H9 (cell line): ENCODE results near the gene GPC3. TPM values are rescaled to one million over a fixed set of nuclear protein-coding genes. Genes with fewer than 3 reads are reported as not detected.

Experiments
- DNase-seq: peaks from one replicate; pipeline ENCODE4 v3.0.0-alpha.2; 2017
- H2AFZ ChIP-seq: one replicate; pipeline ENCODE4 v1.6.1; 2013; ENCODE audit warnings: mild to moderate bottlenecking, low read length, control low read depth, moderate library complexity
- H2AK5ac ChIP-seq: 2 replicates; pipeline ENCODE4 v1.6.1; 2013; ENCODE audit warnings: low read length, control low read depth, mixed read lengths; ENCODE audit not compliant: insufficient read length
- H2BK120ac ChIP-seq: one replicate; pipeline ENCODE4 v1.6.1; 2013; ENCODE audit warnings: low read depth, mild to moderate bottlenecking, low read length, control low read depth, inconsistent platforms; ENCODE audit not compliant: poor library complexity, severe bottlenecking
- H2BK12ac ChIP-seq: 2 replicates; pipeline ENCODE4 v1.6.1; 2013; ENCODE audit warnings: low read length, control low read depth, mixed read lengths, low read depth; ENCODE audit not compliant: insufficient read length
- H2BK15ac ChIP-seq: 2 replicates; pipeline ENCODE4 v1.6.1; 2013; ENCODE audit warnings: low read depth, low read length, control low read depth
- H2BK20ac ChIP-seq: one replicate; pipeline ENCODE4 v1.6.1; 2013; ENCODE audit warnings: low read depth, mild to moderate bottlenecking, low read length, control low read depth, inconsistent platforms; ENCODE audit not compliant: poor library complexity, severe bottlenecking
- H2BK5ac ChIP-seq: 2 replicates; pipeline ENCODE4 v1.6.1; 2013; ENCODE audit warnings: low read length, control low read depth, mixed read lengths; ENCODE audit not compliant: insufficient read length
- H3K14ac ChIP-seq: 2 replicates; pipeline ENCODE4 v1.6.1; 2013; ENCODE audit warnings: low read length, control low read depth; ENCODE audit not compliant: insufficient read depth
- H3K18ac ChIP-seq: 2 replicates; pipeline ENCODE4 v1.6.1; 2013; ENCODE audit warnings: low read depth, mild to moderate bottlenecking, mixed read lengths, low read length, control low read depth; ENCODE audit not compliant: insufficient read length
- H3K23ac ChIP-seq: 2 replicates; pipeline ENCODE4 v1.6.1; 2013; ENCODE audit warnings: low read length, control low read depth, mixed read lengths, low read depth; ENCODE audit not compliant: insufficient read length
- H3K23me2 ChIP-seq: 2 replicates; pipeline ENCODE4 v1.6.1; 2013; ENCODE audit warnings: low read depth, mild to moderate bottlenecking, mixed read lengths, low read length, control low read depth; ENCODE audit not compliant: insufficient read length, poor library complexity, severe bottlenecking
- H3K27ac ChIP-seq: 2 replicates; pipeline ENCODE4 v1.5.1; 2013; ENCODE audit warnings: low read length, control low read depth, mixed read lengths, low read depth; ENCODE audit not compliant: insufficient read length
- H3K27me3 ChIP-seq: 2 replicates; pipeline ENCODE4 v1.6.1; 2013; ENCODE audit warnings: low read length, control low read depth, inconsistent platforms; ENCODE audit not compliant: insufficient read depth
- H3K4ac ChIP-seq: 2 replicates; pipeline ENCODE4 v1.6.1; 2013; ENCODE audit warnings: low read depth, mild to moderate bottlenecking, control low read depth, inconsistent platforms, low read length, moderate library complexity
- H3K4me1 ChIP-seq: 2 replicates; pipeline ENCODE4 v1.6.1; 2013; ENCODE audit warnings: low read length, control low read depth, inconsistent platforms; ENCODE audit not compliant: insufficient read depth
- H3K4me2 ChIP-seq: 2 replicates; pipeline ENCODE4 v1.6.1; 2013; ENCODE audit warnings: low read length, control low read depth, mixed read lengths; ENCODE audit not compliant: insufficient read length, insufficient read depth
- H3K56ac ChIP-seq: 2 replicates; pipeline ENCODE4 v1.6.1; 2013; ENCODE audit warnings: low read depth, mild to moderate bottlenecking, mixed read lengths, low read length, control low read depth; ENCODE audit not compliant: insufficient read length
- H3K79me1 ChIP-seq: 2 replicates; pipeline ENCODE4 v1.6.1; 2013; ENCODE audit warnings: low read depth, mild to moderate bottlenecking, moderate library complexity, low read length, control low read depth, inconsistent platforms; ENCODE audit not compliant: insufficient read depth, poor library complexity, severe bottlenecking
- H3K79me2 ChIP-seq: 2 replicates; pipeline ENCODE4 v1.6.1; 2013; ENCODE audit warnings: low read length, control low read depth, inconsistent platforms; ENCODE audit not compliant: insufficient read depth
- H3K9ac ChIP-seq: 2 replicates; pipeline ENCODE4 v1.6.1; 2013; ENCODE audit warnings: low read length, control low read depth, mixed read lengths; ENCODE audit not compliant: insufficient read length; ENCODE audit errors: extremely low read depth
- H3K9me3 ChIP-seq: one replicate; pipeline ENCODE4 v1.6.1; 2013; ENCODE audit warnings: low read depth, low read length, inconsistent platforms; ENCODE audit not compliant: control insufficient read depth
- H3T11ph ChIP-seq: one replicate; pipeline ENCODE4 v1.6.1; 2013; ENCODE audit warnings: mild to moderate bottlenecking, low read length, control low read depth, inconsistent platforms
- H4K20me1 ChIP-seq: one replicate; pipeline ENCODE4 v1.6.1; 2013; ENCODE audit not compliant: control insufficient read depth, insufficient read length, insufficient read depth
- H4K5ac ChIP-seq: 2 replicates; pipeline ENCODE4 v1.6.1; 2013; ENCODE audit warnings: low read depth, mild to moderate bottlenecking, mixed read lengths, low read length, control low read depth; ENCODE audit not compliant: insufficient read length
- H4K8ac ChIP-seq: replicated peaks from 2 replicates; pipeline ENCODE4 v1.6.1; 2013; ENCODE audit warnings: low read length, control low read depth, mixed read lengths, low read depth; ENCODE audit not compliant: insufficient read length
- H4K91ac ChIP-seq: 2 replicates; pipeline ENCODE4 v1.6.1; 2013; ENCODE audit warnings: low read depth, mild to moderate bottlenecking, moderate library complexity, mixed read lengths, low read length, control low read depth; ENCODE audit not compliant: insufficient read length
- H3K27ac Mint-ChIP-seq, 3 experiments: 2 replicates in 2 of 3; 3 replicates in 1 of 3; pipeline ENCODE4 v1.8.0; 2020 to 2021; ENCODE audit warnings: mixed read lengths in 3 of 3, mild to moderate bottlenecking in 1 of 3, moderate library complexity in 1 of 3
- H3K27me3 Mint-ChIP-seq: 2 replicates; pipeline ENCODE4 v1.8.0; 2021; ENCODE audit warnings: low read depth, mild to moderate bottlenecking, moderate library complexity, mixed read lengths
- H3K36me3 Mint-ChIP-seq, 3 experiments: 2 replicates in 2 of 3; 3 replicates in 1 of 3; pipeline ENCODE4 v1.8.0; 2020 to 2021; ENCODE audit warnings: low read depth in 3 of 3, mixed read lengths in 3 of 3; ENCODE audit not compliant: insufficient read depth in 1 of 3
- H3K4me1 Mint-ChIP-seq, 2 experiments: 2 replicates each; pipeline ENCODE4 v1.8.0; 2020; ENCODE audit warnings: mixed read lengths in 2 of 2
- H3K4me3 Mint-ChIP-seq, 2 experiments: 2 replicates in 1 of 2; 3 replicates in 1 of 2; pipeline ENCODE4 v1.8.0; 2020 to 2021; ENCODE audit warnings: mild to moderate bottlenecking in 2 of 2, mixed read lengths in 2 of 2, moderate library complexity in 1 of 2
- H3K9me3 Mint-ChIP-seq, 2 experiments: 2 replicates in 1 of 2; 3 replicates in 1 of 2; pipeline ENCODE4 v1.8.0; 2020; ENCODE audit warnings: mild to moderate bottlenecking in 2 of 2, mixed read lengths in 2 of 2, moderate library complexity in 1 of 2
- CTCF ChIP-seq: fragments of 200-600 bp; sonication (generic); conservative IDR thresholded peaks from 3 replicates; pipeline ENCODE4 v1.8.0; 2021; ENCODE audit warnings: antibody characterized with exemption, mild to moderate bottlenecking
- whole genome bisulfite sequencing: extraction: QIAGEN DNeasy Blood & Tissue Kit; methylation state at CpG from one replicate; pipeline ENCODE4 v1.1.7; 2013; ENCODE audit warnings: missing lambda C conversion rate, low lambda C conversion rate, mixed read lengths; ENCODE audit not compliant: insufficient read length; ENCODE audit errors: extremely low coverage; 5-methylcytosine and 5-hydroxymethylcytosine counted together
- total RNA-seq: library from RNA; stranded (reverse); gene quantifications from 2 replicates; pipeline ENCODE4 v1.2.1, GENCODE V29; 2021

Gene GPC3
- total RNA-seq, 1 experiment from 2014 or later, result 108 TPM

GRCh38 chrX:133989993-133990392, 4.6 kb upstream of the GPC3 start:
- H3K4me2 ChIP-seq, result no peak overlapping the region

More at GRCh38 chrX:133989993-133990392, 4.6 kb upstream of the GPC3 start:
- no peak for TF ChIP-seq CTCF
- Histone ChIP-seq H3T11ph (no peak overlapping the region), H4K20me1 (no peaks in the 10 kb centered on the region), H3K4me1 (peaks cover 4% of the 10 kb centered on the region; the same call in 1 of the 2 replicates), H4K91ac (no peak overlapping the region), H3K56ac (no peak overlapping the region), H3K9me3 (no peaks in the 10 kb centered on the region), H3K23me2 (peaks cover 7% of the 10 kb centered on the region), H4K5ac (no peak overlapping the region), H2BK120ac (no peak overlapping the region), H2BK12ac (no peak overlapping the region), H3K79me1 (no peaks in the 10 kb centered on the region), H2AFZ (no peak overlapping the region), H3K27me3 (no peaks in the 10 kb centered on the region; the same call in 1 of the 2 replicates), H3K79me2 (no peaks in the 10 kb centered on the region), H4K8ac (no peak overlapping the region), H3K14ac (no peak overlapping the region), H2BK5ac (no peak overlapping the region), H3K27ac (no peak overlapping the region), H3K4ac (no peak overlapping the region), H2BK15ac (no peak overlapping the region), H3K9ac (no peak overlapping the region), H2BK20ac (no peak overlapping the region), H3K23ac (no peak overlapping the region), H2AK5ac (no peak overlapping the region), H3K18ac (no peak overlapping the region)
- peaks cover 10% of the 10 kb centered on the region for H3K27me3 Mint-ChIP-seq
- no peak overlapping the region for H3K27ac Mint-ChIP-seq
- WGBS, result no CpG with 5 or more reads among the region's 1 CpG
- H3K4me3 Mint-ChIP-seq, result no peak overlapping the region
- no peak for DNase-seq
- no peaks in the 10 kb centered on the region; a peak in 1 of 5 replicates for H3K9me3 Mint-ChIP-seq
- no peaks in the 10 kb centered on the region for H3K36me3 Mint-ChIP-seq
- peaks cover 31 to 36% of the 10 kb centered on the region in 2 experiments for H3K4me1 Mint-ChIP-seq
